Amniotic epithelial cell (primary cell): ENCODE results near the gene S1PR2.
"Not testable (repeated sequence)": the region's sequence is repeated elsewhere in the genome, so short reads cannot be mapped to it uniquely, and the experiment has no call there.

Source experiments
- DNase-seq: peaks from one replicate; pipeline ENCODE4 v3.0.0-alpha.2; 2010; ENCODE audit warnings: low read depth

S1PR2 gene

DNA sequence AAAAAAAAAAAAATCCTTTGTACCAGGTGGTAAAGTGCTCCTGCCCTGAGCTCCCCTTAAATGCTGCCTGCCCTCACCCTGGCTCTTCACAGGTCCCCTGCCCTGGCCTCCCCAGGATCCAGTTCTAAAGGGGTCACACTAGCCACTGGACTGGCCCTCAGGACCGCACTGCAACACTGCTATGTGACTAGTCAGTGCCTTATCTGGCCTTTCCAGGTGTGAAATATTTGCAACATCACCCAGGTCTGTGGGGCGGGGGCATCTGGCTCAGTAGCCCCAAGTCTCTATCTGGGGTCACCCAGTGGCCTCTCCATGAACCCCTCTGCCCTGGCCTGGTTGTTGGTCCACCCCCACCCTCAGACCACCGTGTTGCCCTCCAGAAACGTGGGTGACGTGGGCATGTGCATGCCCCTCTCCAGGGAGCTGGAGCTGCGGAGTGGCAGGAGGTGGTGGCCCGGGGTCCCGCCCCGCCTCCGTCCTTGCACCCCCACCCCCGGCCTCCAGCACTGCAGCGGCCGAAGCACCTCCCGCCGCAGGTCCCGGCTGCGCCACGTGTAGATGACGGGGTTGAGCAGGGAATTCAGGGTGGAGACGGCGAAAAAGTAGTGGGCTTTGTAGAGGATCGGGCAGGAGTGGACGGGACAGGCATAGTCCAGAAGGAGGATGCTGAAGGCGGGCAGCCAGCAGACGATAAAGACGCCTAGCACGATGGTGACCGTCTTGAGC is 7.5 kb downstream of the S1PR2 start:
- DNase-seq, result no peak

DNA sequence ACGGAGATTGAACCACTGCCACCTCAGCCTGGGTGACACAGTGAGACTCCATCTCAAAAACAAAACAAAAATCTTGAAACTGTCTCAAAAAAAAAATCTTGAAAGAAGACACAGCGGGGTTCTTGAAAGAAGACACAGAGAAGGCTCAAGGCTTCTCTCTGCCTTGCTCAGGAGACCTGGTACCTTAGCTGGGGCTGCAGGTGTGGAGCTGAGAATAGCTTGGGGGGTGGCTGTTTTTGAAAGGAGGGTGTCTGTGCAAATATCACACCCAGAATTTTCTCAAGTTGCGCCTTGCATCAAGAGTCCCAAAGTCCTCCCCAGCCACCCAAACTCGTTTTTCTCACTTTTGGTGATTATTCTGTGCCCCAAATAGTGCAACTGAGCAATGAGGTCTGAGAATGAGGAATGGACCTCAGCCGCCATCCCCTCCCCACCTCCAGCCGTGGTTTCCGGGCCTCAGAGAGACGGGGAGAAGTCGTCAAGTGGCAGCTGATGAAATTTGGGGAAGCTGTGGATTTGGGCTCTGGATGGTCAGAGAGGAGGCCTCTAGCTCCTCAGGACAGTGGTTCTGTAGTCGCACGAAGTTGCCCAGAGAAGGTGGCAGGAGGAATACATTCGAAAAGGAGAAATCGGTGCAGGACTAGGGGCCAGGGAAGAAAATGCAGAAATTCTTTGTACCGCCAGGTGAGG is 8.8 kb downstream of the S1PR2 start:
- no peak for DNase-seq

DNA sequence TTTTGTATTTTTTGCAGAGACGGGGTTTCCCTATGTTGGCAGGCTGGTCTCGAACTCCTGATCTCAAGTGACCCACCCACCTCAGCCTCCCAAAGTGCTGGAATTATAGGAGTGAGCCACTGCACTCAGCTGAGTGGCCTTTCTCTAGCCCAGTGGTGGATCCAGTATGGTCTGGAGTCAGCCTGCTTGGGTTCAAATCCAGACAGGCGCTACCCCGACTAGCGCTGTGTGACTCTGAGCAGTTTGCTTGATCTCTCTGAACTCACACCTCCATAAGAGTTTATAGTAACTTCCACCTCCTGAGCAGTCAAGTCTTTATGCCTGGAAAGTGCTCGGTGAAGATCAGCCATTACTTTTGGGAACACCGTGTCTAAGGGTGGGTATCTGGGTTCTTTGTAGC is 10.4 kb downstream of the S1PR2 start:
- no peak for DNase-seq

DNA sequence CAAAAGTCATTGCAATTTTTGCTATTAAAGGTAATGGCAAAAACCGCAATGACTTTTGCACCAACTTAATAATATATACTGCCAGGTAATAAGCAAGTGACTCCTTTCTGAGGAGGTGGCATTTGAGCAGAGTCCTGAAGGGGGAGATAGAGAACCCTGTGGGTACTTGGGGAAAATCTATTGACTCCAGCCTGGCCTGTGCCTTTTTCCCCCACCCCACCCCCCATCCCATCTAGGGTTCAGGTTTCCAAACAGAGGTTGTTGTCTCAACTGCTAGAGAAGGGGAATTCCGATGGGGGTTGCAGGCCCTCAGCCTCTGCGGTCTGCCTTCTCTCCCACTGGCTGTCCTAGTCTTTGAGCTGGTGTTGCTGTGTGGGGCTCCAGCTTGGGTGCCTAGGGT is 11.5 kb downstream of the S1PR2 start:
- DNase-seq, result no peak

DNA sequence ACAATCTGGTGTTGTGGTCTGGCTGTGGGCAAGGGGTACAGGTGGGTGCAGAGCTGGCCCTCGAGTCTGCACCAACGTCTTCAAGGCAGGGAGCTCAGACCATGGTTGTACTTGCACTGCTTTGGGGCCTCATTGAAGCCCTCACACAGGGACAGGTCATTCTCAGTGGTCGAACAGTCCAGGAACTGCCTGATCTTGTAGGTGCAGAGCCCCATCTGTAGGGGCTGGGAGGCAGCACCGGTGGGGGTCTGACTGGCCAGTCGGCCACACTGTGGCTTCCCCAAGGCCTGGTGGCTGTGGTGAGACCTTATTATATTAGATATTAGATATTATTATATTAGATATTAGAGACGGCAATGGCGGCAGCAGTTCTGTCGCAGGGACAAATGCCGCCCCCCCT is 14.0 kb downstream of the S1PR2 start:
- DNase-seq, result no peak

DNA sequence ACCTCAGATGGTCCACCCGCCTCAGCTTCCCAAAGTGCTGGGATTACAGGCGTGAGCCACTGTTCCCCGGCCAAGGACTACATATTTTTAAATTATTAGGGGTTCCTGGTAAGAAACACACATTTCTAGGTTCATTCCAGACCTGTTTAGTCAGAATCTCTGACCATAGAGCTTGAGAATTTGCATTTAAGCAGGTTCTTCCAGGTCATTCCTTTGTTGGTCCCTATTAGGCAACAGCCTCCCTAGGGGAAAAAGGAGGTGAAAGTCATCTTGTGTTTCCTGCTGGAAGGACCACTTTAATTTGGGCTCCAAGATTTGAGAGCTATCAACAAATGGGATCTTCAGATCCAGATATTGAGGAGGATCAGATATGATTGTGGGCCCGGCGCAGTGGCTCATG is 16.3 kb downstream of the S1PR2 start:
- DNase-seq, result peak; percentile 50

DNA sequence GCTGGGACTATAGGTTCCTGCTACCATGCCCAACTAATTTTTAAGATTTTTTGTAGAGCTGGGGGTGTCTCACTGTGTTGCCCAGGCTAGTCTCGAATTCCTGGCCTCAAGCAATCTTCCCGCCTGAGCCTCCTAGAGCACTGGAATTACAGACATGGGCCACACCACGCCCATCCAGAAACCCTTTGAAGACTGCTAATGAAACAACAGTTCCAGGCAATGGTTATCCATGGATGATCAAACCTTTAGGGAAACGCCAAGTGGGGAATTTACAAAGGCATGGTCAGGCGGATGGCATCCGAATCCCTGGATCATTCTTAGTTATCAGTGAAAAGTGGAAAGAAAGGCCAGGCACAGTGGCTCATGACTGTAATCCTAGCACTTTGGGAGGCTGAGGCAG is 19.4 kb downstream of the S1PR2 start:
- no peak for DNase-seq

DNA sequence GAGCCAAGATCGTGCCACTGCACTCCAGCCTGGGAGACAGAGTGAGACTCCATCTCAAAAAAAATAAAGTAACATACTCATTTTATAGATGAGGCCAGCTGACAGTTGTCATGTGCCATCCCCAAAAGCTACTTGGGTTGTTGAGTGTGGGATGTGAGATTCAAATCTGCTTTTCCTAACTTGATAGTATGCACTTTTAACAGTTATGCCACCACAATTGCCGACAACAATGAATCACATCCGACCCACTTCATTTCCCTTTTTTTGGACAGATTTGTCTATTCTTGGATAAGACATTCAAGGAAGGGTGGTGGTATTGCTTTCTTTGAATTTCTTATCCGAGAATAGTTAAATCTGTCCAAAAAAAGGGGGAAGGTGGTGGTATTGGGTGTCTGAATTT is 20.1 kb downstream of the S1PR2 start:
- no peak for DNase-seq

DNA sequence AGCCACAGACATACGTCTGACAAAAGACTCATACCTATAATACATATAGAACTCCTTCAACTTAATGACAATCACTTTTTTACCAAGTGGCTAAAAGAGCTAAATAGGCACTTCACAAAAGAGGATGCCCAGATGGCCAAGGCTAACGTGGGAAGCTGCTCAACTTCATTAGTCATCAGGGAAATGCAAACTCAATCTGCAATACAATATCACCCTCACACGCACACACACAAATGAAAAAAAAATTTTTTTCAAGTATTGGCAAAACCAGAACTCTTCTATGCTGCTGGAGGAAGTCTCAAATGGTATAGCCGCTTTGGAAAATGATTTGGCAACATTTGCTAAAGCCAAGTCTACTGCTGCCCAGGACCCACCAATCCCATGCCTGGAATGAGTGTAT is 21.8 kb downstream of the S1PR2 start:
- DNase-seq, result peak; percentile 9

DNA sequence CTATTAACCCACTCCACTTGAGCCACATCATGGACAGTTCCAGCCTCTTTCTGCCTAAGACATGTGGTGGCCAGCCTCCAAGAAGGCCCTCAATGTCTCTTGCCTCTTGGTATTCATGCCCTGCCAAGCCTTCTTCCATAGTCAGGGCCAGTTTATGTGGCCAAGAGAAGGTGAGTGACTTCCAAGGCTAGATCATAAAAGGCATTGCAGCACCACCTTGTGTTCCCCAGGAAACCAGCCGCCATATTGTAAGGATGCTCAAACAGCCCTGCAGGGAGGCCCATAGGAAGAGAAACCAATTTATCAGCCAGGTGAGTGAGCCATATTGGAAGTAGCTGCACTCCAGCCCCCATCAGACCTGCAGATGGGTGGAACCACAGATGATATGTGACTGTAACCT is 24.1 kb downstream of the S1PR2 start:
- DNase-seq, result no peak

DNA sequence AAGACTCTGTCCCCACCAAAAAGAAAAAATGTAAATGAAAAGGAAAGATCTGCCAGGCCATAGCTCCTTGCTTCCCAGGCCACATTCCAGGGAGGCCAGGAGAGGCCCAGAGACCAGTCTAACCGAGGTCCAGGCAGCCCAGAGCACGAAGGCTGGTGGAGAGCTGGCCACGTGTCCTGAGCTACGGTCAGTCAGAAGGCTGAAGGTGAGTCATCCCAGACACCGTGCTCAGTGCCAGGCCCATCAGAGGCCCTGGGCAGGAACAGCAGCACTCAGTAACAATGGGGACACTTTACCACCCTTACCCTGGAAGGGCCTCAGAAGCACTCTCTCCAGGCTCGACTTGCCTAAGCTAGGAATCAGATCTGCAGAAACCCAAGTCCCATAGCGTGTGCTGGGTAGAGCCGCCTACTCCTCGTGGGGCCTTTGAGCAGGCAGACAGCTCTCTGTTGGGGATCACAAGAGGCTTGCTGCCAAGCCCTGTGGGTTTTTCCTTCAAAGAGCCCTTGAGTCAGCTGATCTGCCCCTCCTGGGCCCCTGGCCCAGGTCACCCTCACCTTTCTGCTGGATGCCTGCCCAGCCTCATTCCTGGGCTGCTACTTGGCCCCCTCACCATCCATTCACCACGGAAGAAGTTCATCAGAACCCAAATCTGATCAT is 24.8 kb downstream of the S1PR2 start:
- peak; percentile 83 for DNase-seq

DNA sequence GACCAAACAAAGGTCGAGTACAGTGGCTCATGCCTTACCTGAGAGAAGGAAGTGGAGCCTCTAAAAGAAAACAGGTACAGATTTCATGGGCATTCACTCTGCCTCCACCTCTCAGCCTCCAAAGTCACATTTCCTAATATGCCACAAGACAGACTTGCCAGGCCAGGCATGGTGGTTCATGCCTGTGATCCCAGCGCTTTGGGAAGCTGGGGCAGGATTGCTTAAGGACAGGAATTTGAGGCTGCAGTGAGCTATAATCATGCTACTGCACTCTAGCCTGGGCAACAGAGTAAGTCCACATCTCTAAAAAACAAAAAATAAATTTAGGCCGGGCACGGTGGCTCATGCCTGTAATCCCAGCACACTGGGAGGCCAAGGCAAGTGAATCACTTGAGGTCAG is 25.5 kb downstream of the S1PR2 start:
- peak; percentile 14 for DNase-seq

DNA sequence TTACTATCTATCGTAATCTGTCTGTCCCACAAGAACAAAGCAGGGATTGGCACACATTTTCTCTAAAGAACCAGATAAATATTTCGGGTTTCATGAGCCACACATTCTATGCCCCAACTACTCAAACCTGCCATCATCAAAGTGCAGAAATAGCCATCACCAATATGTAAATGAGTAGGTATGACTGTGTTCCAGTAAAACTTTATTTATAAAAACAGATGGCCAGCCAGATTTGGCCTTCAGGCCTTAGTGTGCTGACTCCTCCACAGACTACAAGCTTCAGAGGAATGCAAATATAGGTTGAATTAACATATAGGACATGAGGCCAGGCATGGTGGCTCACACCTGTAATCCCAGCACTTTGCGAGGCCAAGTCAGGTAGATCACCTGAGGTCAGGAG is 27.4 kb downstream of the S1PR2 start:
- DNase-seq, result no peak

DNA sequence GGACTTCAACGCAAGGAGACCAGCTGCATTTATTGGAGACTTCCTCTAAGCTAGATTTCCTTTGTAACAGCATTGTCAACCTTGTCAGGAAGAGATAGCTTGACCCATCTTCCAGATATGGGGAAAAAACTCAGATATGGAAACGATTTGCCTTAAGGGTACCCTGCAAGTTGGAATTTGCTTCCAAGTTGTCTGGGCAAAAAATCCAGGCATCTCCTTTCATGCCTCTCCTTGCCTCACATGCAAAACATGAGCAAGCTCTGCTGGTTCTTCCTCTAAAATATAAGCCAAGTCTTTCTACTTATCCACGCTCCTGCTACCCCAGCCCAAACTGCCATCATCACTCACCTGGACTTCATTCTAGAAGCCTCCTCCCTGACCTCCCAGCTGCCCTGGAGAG is 30.0 kb downstream of the S1PR2 start:
- DNase-seq, result no peak

DNA sequence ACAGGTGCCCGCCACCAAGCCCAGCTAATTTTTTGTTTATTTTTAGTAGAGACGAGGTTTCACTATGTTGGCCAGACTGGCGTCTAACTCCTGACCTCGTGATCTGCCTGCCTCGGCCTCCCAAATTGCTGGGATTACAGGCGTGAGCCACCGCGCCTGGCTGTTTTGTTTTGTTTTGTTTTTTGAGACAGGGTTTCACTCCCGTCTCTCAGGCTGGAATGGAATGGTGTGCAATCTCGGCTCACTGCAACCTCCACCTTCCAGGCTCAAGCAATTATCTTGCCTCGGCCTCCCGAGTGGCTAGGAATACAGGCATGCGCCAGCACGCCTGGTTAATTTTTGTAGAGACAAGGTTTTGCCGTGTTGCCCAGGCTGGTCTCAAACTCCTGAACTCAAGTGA is 31.0 kb downstream of the S1PR2 start:
- not testable (repeated sequence) for DNase-seq

DNA sequence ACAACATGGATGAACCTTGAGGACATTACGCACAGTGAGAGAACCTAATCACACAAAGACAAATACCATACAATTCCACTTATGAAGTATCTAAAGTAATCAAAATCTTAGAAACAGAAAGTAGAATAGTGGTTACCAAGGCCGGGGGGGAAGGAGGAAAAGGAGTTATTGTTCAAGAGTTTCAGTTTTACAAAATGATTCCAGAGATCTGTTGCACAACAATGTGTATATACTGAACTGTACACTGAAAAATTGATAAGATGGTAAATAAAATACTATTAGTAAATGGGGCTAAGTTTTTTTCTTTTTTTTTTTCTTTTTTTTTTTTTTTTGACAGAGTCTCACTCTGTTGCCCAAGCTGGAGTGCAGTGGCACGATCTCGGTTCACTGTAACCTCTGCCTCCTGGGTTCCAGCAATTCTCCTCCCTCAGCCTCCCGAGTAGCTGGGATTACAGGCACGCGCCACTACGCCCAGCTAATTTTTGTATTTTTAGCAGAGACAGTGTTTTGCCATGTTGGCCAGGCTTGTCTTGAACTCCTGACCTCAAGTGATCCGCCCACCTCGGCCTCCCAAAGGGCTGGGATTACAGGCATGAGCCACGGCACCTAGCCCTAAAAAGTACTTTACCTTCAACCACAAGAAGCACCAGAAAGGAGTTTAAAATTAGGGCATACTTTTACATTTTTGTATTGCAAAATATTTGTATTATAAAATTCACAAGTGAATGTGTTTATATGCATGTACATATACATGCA is 32.1 kb downstream of the S1PR2 start:
- not testable (repeated sequence) for DNase-seq

DNA sequence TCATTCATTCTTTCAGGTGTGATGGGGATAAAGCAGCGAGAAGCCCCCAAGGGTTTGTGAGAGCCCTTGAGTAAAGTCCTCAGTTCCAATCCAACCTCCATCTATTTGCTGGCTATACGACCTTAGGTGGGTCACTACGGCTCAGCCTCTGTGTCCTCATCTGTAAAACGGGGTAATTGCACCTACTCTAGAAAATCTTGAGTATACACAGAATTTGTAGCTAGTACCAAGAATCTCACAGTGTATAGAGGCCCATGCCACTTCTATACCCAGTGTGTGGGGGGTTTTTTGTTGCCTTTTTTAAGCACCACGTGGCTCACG is 36.0 kb downstream of the S1PR2 start:
- no peak for DNase-seq

DNA sequence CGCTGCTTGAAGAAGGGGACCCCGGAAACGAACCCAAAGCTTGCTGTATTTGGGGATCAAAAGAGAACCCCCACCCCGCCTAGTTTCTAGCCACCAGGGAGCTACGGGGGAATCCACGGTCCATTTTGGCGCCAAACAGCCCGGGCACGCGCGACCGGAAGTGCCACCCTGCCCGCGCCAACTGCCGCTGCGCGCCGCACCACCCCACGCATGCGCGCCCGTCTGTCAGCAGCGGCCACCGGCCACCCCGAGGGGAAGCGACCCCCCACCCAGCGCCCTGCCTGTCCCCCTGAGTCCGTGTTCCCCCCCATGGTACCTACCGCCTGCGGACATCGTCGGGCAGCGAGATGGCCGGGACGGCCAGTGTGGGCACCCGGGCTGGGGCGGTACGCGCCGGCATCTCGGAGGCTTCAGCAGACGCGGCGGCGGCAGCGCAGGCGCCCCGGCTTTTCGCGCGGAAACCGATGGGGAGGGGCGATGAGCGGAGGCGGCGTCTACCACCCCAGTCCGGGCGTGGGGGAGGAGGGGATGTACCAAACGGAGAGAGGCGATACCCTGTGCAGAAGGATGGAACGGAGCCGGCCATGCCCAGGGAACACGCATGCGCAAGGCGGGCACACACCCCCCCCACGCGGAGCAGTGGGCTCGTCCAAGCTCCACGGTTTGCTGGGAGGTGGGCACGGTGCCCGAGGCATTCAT is 36.5 kb downstream of the S1PR2 start, which contains the start of gene DNMT1:
Gene DNMT1 (minus strand): TSS at position 454 of the 699 bp plus-strand sequence. CDS start 54 bp downstream, at position 400.
- DNase-seq, result peak; percentile 96

DNA sequence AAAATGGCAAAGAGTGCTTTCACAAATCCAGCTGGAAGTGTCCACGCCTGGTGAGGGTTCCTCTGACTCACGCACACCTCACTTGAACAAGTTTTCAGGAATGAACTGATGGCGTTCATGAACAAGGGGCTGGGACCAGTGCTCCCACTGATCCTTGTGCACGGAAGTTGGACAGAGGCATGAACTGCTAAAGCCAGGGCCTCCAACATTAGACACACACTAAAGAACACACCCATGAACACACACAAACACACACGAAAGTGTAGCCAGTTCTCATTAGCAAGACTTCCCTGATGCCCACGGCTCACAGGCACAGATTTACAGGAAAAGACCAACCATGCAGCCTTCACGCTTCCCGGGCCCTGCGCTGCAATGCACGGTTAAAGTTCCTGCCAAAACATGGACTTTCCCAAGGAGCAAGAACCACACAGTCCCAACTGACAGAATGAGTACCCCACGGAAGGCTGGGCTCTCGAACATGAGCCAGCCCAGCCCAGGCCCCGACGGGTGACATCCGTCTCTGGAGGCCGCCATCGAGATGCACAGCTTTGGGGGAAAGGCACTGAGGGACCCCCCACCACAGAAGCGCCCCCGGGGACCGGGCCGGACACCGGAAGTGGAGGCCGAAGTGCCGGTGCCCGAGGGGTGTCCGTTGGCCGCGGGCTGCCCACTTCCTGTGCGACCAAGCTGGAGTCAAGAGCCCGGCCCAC is 37.2 kb downstream of the S1PR2 start:
- peak; percentile 40 for DNase-seq

DNA sequence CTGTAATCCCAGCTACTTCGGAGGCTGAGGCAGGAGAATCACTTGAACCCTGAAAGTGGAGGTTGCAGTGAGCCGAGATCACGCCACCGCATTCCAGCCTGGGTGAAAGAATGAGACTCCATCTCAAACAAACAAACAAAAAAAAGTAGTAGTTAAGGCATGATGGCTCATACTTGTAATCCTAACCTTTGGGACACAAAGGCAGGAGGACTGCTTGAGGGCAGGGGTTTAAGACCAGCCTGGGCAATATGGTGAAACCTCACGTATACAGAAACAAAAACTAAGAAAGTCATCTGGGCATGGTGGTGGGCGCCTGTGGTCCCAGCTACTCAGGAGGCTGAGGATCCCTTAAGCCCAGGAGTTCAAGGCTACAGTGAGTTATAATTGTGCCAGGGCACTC is 38.2 kb downstream of the S1PR2 start:
- DNase-seq, result no peak

DNA sequence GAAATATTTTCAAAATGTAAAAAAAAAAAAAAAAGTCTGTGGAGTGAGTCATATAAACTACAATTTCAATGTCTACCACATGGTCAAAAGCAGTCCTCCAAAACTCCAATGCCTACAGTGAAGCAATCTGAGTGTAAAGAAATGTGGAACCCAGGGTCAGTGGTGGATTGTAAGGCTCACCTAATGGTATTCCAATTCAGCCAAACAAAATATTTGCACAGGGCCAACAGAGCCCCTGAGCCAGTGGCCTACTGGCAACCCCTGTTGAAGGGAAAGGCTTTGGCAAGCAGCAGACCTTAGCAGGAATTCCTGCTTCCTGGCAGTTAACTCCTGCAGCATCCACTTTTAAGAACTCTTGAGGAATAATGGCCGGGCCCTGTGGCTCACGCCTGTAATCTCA is 39.8 kb downstream of the S1PR2 start:
- DNase-seq, result no peak
